ENCODE data around the gene HLCS. TPM values are rescaled to one million over a fixed set of nuclear protein-coding genes. Genes with fewer than 3 reads are reported as not detected.

The HLCS gene
- total RNA-seq, 1 experiment from 2014 or later, result 12.7 TPM

GRCh38 chr21:36891692-36892091 is 74.8 kb downstream of the HLCS start:
- Mint-ChIP-seq H3K4me3 (no peak overlapping the region), H3K36me3 (ENCODE audit: insufficient read depth in 1 of 3, low read depth in 3 of 3) (peaks cover 0 to 5% (median 3%) of the 10 kb centered on the region in 3 experiments; a peak in 4 of 7 replicates), H3K4me1 (peaks cover 14 to 18% of the 10 kb centered on the region in 2 experiments), H3K27me3 (ENCODE audit: low read depth) (no peaks in the 10 kb centered on the region; the same call in 1 of the 2 replicates), H3K27ac (no peak overlapping the region), H3K9me3 (no peaks in the 10 kb centered on the region)
- no peak overlapping the region for H4K91ac ChIP-seq (ENCODE audit: insufficient read length, low read depth, low read length)
- no peaks in the 10 kb centered on the region for H3K23me2 ChIP-seq (ENCODE audit: insufficient read length, low read depth, low read length, poor library complexity, severe bottlenecking)
- H2BK15ac ChIP-seq (ENCODE audit: low read depth, low read length), result no peak overlapping the region
- H4K8ac ChIP-seq (replicated peaks; ENCODE audit: insufficient read length, low read depth, low read length), result no peak overlapping the region
- no peak overlapping the region for H4K5ac ChIP-seq (ENCODE audit: insufficient read length, low read depth, low read length)
- H3K56ac ChIP-seq (ENCODE audit: insufficient read length, low read depth, low read length), result no peak overlapping the region
- H3K9me3 ChIP-seq (ENCODE audit: control insufficient read depth, low read depth, low read length), result no peaks in the 10 kb centered on the region
- no peaks in the 10 kb centered on the region for H3K27me3 ChIP-seq (ENCODE audit: insufficient read depth, low read length)
- no peak overlapping the region for H2AFZ ChIP-seq (ENCODE audit: low read length)
- DNase-seq, result no peak
- WGBS (ENCODE audit: extremely low coverage, insufficient read length, low lambda C conversion rate), result no CpG with 5 or more reads among the region's 2 CpGs
- no peaks in the 10 kb centered on the region for H3K79me1 ChIP-seq (ENCODE audit: insufficient read depth, low read depth, low read length, poor library complexity, severe bottlenecking)
- H2BK12ac ChIP-seq (ENCODE audit: insufficient read length, low read depth, low read length), result no peak overlapping the region
- no peaks in the 10 kb centered on the region; the same call in 1 of the 2 replicates for H3K4me1 ChIP-seq (ENCODE audit: insufficient read depth, low read length)
- H3K4ac ChIP-seq (ENCODE audit: low read depth, low read length), result no peak overlapping the region
- H3K9ac ChIP-seq (ENCODE audit: extremely low read depth, insufficient read length, low read length), result no peak overlapping the region
- H2BK120ac ChIP-seq (ENCODE audit: low read depth, low read length, poor library complexity, severe bottlenecking), result no peak overlapping the region
- no peaks in the 10 kb centered on the region for H4K20me1 ChIP-seq (ENCODE audit: control insufficient read depth, insufficient read depth, insufficient read length)
- no peaks in the 10 kb centered on the region for H3K79me2 ChIP-seq (ENCODE audit: insufficient read depth, low read length)
- H3K14ac ChIP-seq (ENCODE audit: insufficient read depth, low read length), result no peak overlapping the region
- H2BK20ac ChIP-seq (ENCODE audit: low read depth, low read length, poor library complexity, severe bottlenecking), result no peak overlapping the region
- H3K4me2 ChIP-seq (ENCODE audit: insufficient read depth, insufficient read length, low read length), result no peak overlapping the region
- no peak overlapping the region for H3K18ac ChIP-seq (ENCODE audit: insufficient read length, low read depth, low read length)
- H3K23ac ChIP-seq (ENCODE audit: insufficient read length, low read depth, low read length), result no peak overlapping the region
- H2AK5ac ChIP-seq (ENCODE audit: insufficient read length, low read length), result no peak overlapping the region
- no peak overlapping the region for H3K27ac ChIP-seq (ENCODE audit: insufficient read length, low read depth, low read length)
- no peak overlapping the region for H3T11ph ChIP-seq (ENCODE audit: low read length)
- no peak for TF ChIP-seq CTCF (conservative IDR thresholded peaks at IDR 0.05)
- no peak overlapping the region for H2BK5ac ChIP-seq (ENCODE audit: insufficient read length, low read length)

Data from H9 (cell line).